Suppressor macrophage (primary cell): ENCODE measurements around the gene HADH.
"Not testable (repeated sequence)": the region's sequence is repeated elsewhere in the genome, so short reads cannot be mapped to it uniquely, and the experiment has no call there.

Experiments used
- DNase-seq, 4 experiments: peaks; one replicate each; pipeline ENCODE4 v3.0.0-alpha.2; 2020 to 2022

Gene HADH

GRCh38 chr4:108031427-108032083 is 41.9 kb downstream of the HADH start:
- no peak for DNase-seq

DNA sequence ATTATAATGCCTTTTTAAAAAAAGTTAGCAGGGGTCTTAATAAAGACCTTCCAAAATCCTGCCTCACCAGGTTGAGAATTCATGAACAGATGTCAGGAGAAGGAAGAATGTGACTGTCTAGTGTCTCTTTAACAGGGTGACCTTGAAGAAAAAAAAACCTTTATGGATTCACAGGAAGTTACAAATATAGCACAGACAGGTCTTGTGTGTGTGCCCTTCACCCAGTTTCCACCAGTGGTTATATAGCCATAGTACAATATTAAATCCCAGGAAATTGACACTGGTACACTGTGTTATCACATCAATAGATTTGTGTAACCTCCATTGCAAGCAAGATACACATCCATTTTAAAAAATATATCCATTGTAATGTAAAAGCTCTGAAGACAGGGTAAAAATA is 43.7 kb downstream of the HADH start:
- no peak for DNase-seq

DNA sequence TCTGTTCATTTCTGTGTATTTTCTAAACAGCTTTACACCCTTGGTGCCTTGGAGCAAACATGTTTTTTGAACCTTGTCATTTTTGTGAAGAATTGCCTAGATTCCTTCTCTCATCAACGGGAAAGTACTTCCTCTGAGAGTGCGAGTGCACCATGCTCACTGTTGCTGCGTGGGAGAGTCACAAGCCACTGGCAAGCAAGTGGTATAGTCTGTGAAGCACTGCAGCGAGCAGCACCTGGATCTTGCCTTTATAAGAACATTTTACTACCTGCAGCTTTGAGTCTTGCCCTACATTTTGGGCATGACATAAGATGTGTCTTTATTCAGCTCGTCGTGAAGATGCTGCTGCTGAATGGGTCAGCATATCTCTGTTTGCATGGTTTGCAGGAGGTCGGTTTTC is 44.9 kb downstream of the HADH start:
- DNase-seq = no peak

DNA sequence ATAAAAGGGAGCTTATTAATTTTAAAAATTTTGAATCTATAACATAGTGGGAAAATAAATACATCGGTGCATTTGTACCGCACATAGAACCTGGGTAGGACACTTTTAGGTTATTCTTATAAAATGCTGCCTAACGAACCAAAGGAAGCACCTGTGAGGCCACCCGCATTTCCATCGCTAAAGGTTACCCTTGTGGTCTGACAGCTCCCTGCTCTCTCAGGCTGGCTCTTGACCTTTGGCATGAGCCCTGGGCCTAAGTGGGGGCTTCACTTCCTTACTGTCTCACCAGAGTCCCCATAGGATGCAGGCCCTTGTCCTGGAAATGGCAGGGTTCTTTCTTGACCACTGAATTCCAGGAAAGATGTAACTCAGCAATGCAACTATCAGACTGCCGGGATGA is 46.0 kb downstream of the HADH start:
- DNase-seq = no peak

GRCh38 chr4:108036213-108036612 is 46.5 kb downstream of the HADH start:
- DNase-seq = no peak

DNA sequence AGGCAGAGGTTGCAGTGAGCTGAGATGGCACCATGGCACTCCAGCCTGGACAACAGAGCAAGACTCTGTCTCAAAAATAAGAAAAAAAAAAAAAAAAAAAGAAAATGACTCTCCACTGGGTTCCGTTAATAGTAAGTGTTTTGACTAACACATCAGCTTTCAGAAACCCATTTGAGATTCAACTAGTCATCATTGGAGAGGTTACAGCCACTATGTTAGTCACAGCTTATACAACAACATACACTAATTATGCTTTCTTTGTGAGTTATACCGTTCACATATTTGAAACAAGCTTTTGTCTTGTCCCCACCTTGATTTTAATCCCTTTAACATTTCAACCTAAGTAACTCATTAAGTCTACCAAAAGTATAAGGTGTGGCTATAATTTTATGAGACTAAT is 48.2 kb downstream of the HADH start:
- DNase-seq = no peak

DNA sequence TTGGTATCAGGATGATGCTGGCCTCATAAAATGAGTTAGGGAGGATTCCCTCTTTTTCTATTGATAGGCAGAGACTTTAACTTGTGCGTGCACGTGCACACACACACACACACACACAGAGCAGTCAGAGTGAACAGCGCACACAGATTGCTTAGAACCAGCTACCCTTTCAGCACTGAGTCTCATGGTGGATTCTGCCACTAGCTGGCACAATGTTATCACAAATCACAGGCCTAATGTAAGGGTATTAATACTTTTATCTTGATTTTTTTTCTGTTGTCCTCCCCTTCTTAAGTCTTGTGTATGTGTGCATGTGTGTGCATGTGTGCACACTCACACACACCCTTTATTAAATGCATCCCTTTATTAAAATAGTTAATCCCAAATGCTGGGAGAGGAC is 53.2 kb downstream of the HADH start:
- DNase-seq = no peak

- no peak for DNase-seq
Observed at GRCh38 chr4:108043526-108043925, 53.8 kb downstream of the HADH start.

GRCh38 chr4:108044951-108045686 is 55.4 kb downstream of the HADH start:
- DNase-seq = no peak

DNA sequence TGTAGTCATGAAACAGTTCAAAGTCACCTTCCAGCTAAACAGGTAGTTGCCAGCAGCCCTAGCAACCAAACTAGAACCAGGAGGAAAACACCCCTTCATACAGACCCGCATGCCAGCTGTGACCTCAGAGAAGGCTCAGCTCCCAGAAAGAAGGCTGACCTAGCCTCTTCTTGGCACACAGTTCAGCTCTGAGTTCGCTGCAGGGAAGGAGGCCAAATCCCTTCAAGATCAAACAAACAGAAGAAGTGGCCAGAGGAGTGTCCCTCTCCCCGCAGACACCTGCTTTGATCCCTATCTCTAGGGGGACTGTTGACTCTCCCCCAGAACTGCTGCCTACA is 56.0 kb downstream of the HADH start:
- DNase-seq = no peak

- no peak for DNase-seq
Observed at GRCh38 chr4:108047199-108047598, 57.5 kb downstream of the HADH start.

DNA sequence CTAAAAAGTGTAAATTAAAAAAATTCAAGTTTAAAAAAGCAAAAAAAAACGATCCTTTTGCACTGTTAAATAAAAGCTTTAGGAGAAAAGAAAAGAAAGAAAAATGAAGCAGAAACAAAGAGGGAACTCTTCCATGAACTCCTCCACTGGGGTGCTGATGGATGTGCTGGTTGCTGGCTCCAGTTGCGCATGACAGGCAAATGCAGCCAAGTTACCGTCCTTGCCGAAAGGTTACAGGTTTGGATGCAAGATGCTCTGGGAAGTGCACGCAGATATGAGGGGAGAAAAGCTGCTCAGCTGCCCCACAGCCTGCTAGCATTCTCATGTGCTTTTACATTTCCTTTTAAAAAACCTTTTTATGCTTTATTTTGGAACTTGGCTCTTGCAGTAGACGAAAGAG is 58.5 kb downstream of the HADH start:
- DNase-seq = no peak

DNA sequence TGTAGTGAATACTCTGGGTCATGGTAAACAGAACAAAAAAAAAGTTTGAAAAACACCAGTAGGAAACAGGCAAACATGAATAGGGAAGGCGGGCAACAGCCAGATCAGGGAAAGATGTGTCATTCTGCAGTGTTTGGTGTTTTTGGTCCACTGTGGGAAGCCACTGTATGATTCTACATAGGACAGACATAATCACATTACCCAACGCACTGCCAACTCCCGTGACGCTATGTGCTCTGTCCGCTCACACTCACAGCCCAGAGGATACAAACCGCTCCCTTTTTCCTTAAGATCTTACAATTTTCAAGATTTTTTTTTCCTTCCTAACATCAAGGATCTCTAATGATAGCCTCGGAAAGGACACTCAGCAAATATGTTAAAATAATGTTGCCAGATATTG is 59.3 kb downstream of the HADH start:
- DNase-seq = no peak

GRCh38 chr4:108049406-108049805 is 59.7 kb downstream of the HADH start:
- DNase-seq = no peak

DNA sequence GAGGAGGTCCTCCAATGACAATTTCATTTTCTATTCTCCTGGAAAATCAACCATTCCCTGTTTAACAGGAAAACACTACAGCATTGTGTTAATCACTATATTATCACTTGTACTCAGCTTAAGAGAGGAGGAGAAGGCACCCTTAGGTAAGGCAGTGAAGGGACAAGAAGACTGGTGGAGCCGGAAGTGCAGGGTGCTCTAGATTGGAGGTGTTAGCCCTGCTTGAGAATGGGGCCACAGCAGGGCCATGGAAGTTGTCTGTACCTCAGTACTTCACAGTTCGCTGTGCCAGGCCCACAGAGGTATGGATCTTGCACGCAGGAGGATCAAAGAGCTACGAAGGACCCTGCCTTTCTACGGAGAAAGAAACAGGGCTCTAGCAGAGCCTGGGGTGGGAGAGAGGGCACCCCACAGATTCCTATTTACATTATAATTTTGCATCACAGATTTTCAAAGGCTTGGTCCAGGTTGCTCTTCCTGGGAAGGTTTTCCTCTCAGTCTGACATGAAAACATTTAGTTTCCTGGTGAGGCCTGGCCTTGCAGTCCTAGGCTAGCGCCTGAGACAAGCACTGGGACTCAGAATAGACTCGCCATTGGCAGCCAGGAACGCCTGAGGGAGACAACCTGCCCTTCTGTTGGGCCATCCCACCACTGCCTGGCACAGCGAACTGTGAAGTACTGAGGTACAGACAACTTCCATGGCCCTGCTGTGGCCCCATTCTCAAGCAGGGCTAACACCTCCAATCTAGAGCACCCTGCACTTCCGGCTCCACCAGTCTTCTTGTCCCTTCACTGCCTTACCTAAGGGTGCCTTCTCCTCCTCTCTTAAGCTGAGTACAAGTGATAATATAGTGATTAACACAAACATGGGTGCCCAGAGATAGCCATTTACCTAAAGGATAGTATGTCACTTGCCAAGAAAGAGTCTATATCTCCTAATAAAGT is 60.8 kb downstream of the HADH start:
- DNase-seq = not testable (repeated sequence)

- no peak for DNase-seq
Observed at GRCh38 chr4:108051343-108051742, 61.7 kb downstream of the HADH start.

GRCh38 chr4:108052558-108053120 is 63.0 kb downstream of the HADH start:
- DNase-seq = no peak

DNA sequence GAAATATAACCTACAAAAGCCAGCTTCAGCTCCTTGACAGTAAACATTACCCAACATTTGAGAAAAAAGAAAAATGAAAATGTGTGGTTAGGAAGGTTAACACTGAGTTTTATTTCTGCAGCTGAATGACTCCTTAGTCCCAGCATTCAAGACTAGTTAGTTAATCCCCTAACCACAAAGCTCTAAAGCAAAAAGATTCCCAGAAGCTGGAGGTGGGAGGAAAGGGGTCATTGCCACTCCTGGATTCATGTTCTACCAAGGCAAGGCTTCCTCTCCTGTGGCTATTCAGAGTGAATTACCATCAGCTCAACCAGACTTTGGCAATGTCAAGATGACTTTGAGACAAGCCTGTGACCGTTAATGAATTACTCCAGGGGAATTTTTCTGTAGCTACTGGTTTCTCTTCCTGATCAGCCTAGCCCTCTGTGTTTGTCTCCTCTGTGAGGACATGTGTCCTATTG is 63.6 kb downstream of the HADH start:
- DNase-seq = no peak

DNA sequence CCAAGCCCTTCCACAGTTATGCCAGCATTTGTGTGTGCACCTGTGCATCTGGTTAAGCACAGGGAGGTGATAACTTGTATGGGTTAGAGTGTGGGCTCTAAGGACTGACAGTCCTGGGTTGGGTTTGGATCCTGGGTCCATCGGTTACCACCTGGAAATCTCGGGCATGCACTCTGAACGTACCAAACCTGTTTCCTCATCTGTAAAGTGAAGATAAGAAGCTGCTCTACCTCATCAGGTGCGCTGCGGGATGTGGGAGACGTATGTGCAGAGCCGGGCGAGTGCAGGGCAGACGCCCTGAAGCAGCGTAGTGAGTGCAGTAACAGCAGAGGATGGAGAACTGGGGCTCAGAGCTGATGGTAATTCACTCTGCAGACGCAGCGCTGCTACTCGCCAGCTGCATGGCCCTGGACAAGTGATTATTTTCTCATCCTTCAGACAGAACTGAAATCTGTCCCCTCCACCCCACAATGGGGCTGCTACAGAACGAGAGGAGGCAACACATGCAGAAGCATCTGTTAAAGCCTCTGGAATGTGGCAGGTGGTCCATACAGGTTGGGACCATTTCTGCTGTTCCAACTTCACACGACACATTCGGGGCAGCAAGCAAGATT is 64.4 kb downstream of the HADH start:
- no peak for DNase-seq

- DNase-seq = no peak
Observed at GRCh38 chr4:108055787-108056186, 66.1 kb downstream of the HADH start.

DNA sequence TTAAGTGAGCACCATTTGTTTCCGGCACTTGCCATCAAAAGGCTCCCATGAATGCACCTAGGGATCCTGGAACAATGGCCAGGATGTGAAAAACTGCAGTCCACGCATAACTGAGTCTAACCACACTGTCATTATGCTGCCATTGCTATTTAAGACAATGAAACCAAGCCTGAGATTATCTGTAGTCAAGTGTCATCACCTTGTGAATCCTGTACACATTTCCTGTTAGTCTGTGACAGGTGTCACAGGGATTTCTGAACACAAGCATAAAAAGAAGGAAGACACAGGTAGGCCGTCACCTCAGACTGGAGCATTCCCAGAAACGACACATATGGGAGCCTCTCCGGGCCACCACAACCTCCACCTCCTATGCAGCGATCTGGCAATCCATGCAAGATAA is 66.7 kb downstream of the HADH start:
- DNase-seq = no peak

DNA sequence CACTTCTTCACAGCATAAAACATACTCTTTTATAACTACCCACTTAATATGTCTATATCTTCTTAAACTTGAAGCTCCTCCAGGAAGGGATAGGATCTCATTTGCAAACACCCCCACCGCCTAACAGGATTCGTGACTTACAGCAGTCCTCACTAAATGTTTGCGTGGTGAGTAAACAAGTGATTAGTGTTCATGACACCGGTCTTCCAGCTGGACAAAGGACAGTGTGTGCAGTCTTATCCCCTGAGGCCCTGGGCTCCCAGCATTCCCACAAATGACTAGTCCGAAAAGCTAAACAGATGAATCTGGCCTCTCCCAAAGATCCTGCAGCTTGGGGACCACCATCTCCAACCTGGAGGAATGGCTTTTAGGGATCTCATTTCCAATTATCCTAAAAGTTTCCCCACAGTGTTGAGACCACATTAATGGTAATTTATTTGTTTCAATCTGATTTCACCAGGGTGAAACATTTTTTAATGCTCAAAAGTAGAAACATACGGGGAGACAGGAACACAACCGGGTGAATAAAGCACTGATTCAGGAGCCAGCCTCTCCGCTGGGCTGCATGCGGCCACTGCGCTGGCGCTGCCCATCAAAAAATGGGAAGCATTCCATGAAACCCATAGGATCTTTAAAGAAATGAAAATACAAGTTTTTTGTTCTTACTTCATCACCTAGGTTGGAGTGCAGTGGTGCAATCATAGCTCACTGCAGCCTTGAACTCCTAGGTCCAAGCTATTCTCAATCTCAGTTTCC is 69.2 kb downstream of the HADH start:
- DNase-seq = no peak
